Vagina (tissue), 2 donors: ENCODE measurements around the gene HBB.

ENCODE experiments used
- POLR2AphosphoS5 ChIP-seq, 2 donors: sonication (generic); formaldehyde crosslinking; IDR thresholded peaks; one replicate each; pipeline ENCODE4 v1.9.0; 2017; ENCODE audit warnings: antibody characterized with exemption in 2 of 2, mild to moderate bottlenecking in 2 of 2, low read depth in 1 of 2; ENCODE audit not compliant: insufficient read depth in 1 of 2
- TF ChIP-seq, protein P1 (sequence below), 3 experiments: fragments of 450-650 bp in 2 of 3; fragments of 200-600 bp in 1 of 3; sonication (generic) in 1 of 3; IDR thresholded peaks; one replicate each; pipeline ENCODE4 v1.5.1; 2017 to 2019; ENCODE audit warnings: antibody characterized with exemption in 3 of 3, mild to moderate bottlenecking in 2 of 3, moderate library complexity in 2 of 3

DNA sequence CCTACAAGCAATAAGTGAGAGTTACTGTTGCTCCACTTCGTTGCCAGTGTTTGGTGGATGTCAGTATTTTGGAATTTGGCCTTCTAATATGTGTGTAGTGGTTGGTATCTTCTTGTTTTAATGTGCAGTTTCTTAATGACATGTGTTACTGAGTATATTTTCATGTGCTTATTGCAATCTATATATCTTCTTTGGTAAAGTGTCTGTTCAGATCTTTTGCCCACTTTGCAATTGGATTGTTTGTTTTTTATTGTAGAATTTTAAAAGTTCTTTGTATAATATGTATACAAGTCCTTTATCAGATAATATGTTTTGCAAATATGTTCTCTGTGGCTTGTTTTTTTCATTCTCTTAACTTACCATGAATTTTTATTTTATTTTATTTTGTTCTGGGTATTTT, 34.1 kb downstream of the HBB start:
- TF ChIP-seq, protein P1, sequence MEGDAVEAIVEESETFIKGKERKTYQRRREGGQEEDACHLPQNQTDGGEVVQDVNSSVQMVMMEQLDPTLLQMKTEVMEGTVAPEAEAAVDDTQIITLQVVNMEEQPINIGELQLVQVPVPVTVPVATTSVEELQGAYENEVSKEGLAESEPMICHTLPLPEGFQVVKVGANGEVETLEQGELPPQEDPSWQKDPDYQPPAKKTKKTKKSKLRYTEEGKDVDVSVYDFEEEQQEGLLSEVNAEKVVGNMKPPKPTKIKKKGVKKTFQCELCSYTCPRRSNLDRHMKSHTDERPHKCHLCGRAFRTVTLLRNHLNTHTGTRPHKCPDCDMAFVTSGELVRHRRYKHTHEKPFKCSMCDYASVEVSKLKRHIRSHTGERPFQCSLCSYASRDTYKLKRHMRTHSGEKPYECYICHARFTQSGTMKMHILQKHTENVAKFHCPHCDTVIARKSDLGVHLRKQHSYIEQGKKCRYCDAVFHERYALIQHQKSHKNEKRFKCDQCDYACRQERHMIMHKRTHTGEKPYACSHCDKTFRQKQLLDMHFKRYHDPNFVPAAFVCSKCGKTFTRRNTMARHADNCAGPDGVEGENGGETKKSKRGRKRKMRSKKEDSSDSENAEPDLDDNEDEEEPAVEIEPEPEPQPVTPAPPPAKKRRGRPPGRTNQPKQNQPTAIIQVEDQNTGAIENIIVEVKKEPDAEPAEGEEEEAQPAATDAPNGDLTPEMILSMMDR (IDR thresholded peaks at IDR 0.05), result no peak
- TF ChIP-seq POLR2AphosphoS5 (IDR thresholded peaks at IDR 0.05; ENCODE audit: insufficient read depth in 1 of 2, low read depth in 1 of 2), result no peak
